ENCODE data around the gene KPNB1.

KPNB1 gene

GRCh38 chr17:47732399-47733046 is 82.8 kb downstream of the KPNB1 start:
- no peak for DNase-seq

GRCh38 chr17:47733047-47733673 is 83.4 kb downstream of the KPNB1 start, which contains the start of gene TBX21:
TSS of gene TBX21 (plus strand) at chr17:47733236. CDS start at chr17:47733455, 219 bp downstream.
- DNase-seq: peak; percentile 60

GRCh38 chr17:47733674-47734410 is 84.1 kb downstream of the KPNB1 start:
- no peak for DNase-seq

- DNase-seq: no peak
These were observed 85.4 kb downstream of the KPNB1 start for GRCh38 chr17:47735139-47735464.
